HG03575 (cell line): ENCODE data around the gene WDR88.

Experiments
- ATAC-seq: cut with Tn5 transposase; IDR thresholded peaks from one replicate; pipeline ENCODE4 v1.9.1; 2021; ENCODE audit not compliant: unreplicated experiment, insufficient number of reproducible peaks, low FRiP score; ENCODE audit errors: extremely low read depth

WDR88 gene

DNA sequence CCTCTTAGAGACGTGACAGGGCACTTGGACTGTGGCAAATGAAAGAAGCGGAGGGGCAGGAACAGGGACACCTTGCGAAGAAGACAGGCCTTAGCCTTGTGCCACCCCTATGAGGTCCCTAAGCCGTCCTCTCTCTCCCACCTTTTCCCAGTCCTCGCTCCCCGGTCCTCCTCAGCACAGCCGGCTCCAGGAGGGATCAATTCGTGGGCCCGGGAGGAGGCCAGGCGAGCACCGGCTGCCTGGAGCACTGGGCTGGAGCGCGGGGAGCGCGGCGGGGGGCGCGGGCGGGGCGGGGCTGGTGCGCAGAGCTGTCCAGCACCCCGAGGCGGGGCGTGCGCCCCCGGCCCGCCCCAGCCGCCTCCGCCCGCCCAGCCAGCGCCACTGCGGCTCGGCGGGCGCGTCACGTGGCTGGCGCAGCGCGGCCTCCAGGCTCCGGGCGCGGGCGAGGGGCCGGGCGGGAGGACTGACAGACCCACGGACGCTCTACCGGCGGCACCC lies 62.0 kb downstream of the WDR88 start, which contains the start of gene LRP3:
TSS of gene LRP3 (plus strand) at position 466 of the 498 bp plus-strand sequence. CDS start 456 bp downstream, outside the sequence.
- no peak for ATAC-seq

DNA sequence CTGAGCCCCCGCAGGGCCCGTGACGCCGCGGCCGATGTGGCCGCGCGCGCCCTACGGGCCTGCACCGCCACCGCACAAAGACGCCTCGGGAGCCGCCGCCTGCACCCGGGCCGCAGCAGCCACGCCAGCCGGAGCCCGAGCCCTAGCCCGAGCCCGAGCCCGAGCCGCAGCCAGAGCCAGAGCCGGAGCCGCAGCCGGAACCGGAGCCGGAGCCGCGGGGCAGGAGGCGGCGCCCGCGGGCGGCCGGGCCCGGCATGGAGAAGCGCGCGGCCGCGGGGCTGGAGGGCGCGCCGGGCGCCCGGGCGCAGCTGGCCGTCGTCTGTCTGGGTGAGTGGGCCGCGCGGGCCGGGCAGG lies 62.6 kb downstream of the WDR88 start:
- ATAC-seq = no peak

DNA sequence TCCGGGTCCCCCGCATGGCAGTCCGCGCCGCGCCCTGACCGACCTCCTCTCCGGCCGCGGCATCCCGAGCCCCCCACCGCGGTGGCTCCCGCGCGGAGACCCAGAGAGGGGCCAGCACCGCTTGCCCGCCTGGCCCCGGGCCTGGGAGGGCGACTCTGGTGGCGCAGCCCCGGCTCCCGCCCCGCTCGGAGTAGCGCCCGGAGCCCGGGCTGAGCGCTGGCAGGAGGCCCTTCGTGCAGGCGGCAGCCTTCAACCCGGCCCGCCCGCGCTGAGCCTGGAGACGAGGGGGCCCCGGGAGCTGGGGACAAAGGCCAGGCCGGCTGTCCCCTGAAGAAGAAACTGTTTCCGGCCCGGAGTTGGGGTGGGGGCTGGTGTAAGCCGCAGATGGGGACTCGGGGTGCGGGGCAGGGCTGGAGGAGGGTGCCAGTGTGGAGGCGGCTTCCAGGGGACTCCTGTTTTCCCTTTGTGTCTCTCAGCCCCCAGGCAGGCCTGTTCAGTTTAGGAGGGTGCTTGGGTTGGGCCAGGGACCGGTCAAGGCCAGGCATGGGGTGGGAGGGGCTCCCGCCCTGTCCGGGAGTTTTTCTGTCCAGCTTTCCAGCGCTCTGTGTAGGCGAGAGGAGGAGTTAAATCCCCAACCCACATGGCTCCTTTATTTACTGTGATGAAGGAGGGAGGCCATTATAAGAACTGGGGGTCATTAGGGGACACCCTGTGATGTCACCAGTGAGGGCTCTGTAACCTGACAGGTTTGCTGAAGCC lies 63.2 kb downstream of the WDR88 start:
- ATAC-seq = no peak

DNA sequence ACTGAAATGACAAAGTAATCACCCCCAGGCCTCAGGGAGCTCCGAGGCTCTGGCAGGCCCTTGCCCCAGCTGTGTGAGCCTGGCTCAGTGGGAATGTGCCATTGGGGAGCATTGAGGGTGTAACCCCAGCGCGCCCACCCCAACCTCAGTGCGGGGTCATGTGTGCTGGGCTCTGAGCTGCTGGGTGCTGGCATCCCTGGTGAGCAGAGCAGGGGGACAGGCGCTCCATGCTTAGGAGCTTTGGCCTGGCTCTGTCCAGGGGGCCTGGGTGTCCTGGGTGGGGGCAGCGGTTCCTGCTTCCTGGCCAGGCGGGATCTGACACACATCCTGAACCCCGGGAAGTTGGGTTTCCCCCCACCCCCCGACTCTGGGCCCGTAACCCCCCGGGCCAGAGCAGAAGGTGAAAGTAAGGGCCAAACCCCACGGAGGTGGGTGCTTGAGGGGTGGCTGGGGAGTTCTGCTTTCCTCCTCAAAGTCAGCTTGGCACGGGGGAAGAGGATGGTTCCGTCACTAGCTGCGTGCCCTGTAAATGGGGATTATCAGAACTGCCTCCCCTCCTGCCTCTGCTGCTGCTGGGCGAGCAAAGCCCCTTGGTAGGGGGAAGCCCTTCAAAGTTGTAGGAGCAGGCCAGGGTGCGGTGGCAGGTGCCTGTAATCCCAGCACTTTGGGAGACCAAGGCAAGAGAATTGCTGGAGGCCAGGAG lies 63.9 kb downstream of the WDR88 start:
- ATAC-seq = no peak

DNA sequence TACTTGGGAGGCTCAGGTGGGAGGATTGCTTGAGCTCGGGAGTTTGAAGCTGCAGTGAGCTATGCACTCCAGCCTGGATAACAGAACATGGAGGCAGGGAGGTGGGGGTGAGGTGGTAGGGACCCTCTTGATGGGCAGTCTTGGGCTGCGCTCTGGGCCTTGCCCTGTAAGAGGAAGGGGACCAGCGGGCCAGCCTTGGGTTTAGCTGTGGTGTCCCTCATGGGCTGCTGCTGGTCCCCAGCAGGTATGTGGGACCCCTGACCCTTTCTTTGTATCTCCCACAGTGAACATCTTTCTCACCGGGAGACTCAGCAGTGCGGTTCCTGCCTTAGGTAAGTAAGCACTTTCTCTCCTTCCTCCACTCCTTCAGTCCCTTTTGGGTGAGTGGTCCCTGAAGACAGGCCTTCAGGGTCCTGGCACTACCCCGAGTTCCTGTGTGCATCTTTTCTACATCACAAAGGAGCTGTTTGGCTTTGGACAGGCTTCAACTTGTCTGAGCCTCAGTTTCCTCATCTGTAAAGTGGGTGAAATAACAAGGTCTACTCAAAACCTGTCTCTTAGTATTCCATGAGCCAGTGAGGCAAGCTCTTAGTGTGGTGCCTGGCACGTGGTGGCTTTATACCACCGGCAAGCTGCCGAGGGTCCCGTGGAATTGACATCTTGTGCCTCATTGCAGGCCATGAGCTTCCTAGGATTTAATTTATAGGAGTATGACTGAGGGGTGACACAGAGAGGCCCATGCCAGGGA lies 64.7 kb downstream of the WDR88 start:
- no peak for ATAC-seq

DNA sequence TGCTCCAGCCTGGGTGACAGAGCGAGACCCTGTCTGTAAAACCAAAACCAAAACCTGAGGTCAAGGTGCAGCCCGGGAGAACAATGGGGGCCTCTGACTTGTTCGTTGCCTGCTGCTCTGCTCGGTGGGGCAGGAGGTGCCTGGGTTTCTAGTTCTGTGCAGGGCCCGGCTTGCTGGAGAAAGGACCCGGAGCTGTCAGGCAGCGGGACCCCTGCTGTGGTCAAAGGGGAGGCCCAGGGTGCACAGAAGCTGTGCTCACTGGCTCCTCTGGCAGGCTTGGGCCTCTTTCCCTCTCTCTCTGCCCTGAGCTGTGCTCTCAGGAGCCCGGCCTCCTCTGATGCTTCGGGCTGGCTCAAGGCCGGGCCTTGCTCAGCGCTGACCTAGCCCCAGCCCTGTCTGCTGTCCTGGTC lies 65.7 kb downstream of the WDR88 start:
- ATAC-seq = no peak

DNA sequence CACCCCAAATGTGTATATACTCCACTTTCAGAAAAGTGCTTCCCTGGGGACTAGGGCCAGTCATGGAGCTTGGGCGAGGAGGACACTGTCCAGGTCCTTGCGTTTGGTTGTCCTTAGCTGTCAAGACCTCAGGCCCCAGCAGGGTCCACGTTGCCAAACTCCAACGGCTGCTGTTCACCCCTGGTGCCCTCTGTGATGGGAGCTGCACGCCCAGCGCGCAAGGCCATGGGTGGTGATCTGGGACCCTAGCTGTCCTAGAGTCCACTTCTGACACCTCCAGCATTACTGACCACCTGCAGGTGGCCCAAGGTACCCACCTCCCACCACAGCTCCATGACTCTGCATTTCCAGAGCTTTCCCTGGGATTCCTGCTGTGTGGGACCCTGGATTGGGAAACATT lies 66.3 kb downstream of the WDR88 start:
- no peak for ATAC-seq

DNA sequence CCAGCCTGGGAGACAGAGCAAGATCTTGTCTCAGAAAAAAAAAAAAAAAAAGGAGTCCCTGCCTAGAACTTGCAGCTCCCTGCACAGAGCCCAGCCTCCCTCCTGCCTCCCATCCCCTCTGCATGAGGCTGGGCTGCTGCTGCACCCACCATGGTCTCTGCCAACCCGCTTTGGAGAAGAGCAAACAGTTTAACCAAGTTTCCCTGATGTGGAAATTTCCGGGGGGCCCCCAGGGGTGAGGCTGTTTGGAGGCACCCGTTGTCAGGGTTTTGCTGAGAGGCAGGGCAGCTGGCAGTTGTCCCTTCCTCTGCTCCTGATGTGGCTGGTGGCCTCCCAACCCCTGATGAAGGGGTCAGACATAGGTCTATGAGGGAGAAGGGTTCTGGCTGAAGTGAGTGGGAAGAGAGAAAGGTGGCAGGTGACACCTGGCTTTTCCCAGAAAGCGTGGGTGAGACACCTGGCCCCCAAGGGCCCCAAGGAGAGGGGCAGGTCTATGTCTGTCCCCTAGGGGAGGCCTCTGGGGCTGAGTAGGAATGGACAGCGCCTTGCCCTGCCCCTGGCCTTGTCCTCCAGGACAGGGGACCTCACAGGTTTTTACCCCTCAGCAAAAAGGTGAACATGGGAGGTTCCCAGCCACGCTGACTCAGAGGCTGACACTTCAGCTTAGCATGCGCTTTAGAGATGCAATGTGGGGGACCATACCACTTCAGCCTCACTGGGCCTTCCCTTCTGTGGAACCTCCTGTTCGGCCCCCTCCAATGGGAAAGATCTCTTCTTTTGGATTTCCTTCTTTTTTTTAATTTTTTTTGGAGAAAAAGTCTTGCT lies 67.7 kb downstream of the WDR88 start:
- ATAC-seq = no peak

DNA sequence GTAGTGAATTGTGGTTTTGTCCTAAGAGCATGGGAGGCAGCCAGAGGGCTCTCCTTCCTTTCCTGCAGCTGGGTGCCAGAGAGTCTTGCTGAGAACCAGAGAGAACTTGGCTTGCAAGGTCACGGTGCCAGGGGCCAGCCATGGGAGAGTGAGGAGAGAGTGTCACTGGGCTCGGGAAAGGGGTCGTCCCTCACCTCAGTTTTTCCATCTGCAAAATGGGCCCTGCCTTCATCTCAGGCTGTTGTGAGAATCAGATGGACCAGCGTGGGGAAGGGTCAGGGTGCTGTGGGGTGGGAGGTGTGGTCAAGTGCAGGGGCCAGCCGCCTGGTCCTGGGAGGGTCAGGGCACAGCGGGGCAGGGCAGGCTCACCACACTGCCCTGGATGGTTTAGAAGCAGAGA lies 69.6 kb downstream of the WDR88 start:
- no peak for ATAC-seq

DNA sequence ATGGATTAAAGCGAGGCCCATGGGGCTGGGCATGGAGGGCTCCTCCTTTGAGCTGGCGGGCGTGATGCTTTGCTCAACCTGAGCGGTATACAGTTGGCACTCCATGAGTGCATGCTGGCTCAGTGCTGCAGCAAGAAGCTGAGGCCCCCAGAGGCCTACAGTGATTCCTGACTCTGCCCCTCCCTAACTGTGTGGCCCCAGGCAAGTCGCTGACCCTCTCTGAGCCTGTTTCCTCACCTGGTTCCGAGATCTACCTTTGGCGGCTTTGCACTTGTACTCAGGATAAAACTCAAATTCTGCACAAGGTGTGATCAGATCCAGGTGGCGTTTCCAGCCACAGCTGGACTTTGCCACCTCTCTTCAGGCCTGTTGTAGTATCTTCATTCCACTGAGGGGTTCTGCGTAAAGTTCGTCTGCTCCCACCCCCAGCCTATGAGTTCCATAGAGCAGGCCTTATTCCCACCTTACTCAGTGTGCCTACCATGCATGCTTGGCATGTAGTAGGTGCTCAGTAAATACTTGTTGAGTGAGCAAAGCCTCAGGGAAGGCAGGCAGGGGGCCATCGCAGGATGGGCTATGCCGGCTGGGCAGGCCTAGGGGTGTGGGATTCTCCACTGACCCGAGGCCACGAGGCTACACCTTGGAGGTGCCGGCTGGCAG lies 70.1 kb downstream of the WDR88 start:
- ATAC-seq = no peak

DNA sequence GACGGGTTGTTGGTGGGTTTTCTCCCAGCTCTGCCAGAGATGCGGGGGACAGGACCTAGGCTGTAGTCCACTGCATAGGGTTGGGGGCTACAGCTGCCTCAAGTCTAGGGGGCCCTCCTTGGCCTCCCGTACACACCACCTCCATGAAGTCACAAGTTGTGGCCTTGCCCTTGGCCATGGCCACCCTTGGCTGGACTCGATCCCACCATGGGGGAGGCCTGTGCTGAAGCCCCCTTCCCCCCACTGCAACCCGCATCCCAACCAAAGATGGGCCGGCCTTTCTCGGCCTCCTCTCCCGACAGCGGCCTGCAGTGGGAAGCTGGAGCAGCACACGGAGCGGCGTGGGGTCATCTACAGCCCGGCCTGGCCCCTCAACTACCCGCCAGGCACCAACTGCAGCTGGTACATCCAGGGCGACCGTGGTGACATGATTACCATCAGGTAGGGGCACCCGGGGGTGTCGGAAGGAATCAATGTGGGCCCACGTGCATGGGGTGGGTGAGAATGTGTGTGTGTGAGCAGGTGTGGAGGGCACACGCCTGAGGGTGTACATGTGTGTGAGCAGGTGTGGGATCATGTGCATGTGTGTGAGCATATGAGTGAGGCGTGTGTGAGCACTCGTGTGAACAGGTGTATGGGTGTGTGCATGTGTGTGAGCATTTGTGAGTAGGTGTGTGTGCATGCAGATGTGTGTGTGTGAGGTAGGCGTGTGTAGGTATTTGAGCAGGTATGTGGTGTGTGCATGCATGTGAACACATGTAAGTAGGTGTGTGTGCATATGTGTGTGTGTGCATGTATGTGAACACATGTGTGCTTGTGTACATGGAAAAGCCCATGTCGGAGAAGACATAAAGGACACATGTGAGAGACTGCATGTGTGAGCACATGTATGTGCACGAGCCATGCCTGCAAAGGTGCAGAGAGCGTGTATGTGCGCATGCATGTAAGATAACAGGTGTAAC lies 70.9 kb downstream of the WDR88 start:
- no peak for ATAC-seq

DNA sequence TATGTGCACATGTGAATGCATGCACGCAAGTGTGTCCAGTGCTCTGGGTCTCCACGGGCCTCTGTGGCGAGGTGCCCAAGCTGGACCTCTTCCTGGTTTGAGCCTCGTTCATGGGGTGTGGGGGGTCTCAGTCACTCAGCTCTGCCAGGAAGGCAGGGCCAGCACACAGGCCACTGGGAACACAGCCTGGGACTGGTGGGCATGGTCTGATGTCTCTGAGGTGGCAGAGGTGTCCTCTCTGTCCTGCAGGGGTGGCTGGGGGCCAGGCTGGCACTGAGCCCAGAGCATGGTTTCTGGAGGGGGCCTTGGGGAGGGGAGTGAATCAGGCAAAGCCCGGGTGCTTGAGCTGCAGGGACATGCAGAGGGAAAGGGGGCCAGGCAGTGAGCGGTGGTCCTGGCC lies 71.6 kb downstream of the WDR88 start:
- ATAC-seq = no peak

DNA sequence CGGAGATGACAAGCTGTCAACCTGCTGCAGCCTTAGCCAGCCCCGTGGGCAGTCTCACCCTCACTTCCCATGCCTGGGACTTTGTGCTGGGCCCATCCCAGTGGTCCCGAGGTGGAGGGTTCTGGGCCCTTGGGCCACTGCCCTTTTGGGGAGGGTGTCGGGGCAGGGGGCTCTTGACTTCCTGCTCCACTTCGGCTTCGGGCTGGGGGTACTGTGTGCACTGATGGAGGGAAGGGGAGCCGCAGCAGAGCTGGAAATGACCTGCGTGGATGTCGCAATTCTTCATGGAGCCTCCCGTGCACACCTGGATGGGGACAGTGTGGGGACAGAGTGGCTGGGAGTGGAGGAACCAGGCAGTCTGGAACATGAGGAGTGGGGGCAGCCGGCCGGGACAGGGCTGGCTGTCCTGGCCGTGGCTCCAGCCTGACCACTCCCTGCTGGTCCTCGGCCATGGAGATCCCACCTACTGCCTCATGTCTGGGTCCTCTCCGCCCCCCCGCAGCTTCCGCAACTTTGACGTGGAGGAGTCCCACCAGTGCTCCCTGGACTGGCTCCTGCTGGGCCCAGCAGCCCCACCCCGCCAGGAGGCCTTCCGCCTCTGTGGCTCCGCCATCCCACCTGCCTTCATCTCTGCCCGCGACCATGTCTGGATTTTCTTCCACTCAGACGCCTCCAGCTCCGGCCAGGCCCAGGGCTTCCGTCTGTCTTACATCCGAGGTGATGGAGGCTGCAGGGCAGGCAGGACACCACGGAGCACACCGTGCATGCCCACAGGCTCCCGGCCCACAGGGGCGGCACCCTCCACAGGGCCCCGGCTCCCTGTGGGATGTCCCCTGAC lies 72.4 kb downstream of the WDR88 start:
- no peak for ATAC-seq

DNA sequence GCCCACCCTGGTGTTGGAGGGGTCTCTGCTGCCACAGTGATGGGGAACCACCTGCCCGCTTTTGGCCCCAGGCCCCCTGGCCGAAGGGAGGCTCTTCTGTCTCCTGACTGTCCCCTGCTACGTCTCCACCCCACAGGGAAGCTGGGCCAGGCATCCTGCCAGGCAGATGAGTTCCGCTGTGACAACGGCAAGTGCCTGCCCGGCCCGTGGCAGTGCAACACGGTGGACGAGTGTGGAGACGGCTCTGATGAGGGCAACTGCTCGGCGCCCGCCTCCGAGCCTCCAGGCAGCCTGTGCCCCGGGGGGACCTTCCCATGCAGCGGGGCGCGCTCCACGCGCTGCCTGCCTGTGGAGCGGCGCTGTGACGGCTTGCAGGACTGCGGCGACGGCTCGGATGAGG lies 73.2 kb downstream of the WDR88 start:
- no peak for ATAC-seq

DNA sequence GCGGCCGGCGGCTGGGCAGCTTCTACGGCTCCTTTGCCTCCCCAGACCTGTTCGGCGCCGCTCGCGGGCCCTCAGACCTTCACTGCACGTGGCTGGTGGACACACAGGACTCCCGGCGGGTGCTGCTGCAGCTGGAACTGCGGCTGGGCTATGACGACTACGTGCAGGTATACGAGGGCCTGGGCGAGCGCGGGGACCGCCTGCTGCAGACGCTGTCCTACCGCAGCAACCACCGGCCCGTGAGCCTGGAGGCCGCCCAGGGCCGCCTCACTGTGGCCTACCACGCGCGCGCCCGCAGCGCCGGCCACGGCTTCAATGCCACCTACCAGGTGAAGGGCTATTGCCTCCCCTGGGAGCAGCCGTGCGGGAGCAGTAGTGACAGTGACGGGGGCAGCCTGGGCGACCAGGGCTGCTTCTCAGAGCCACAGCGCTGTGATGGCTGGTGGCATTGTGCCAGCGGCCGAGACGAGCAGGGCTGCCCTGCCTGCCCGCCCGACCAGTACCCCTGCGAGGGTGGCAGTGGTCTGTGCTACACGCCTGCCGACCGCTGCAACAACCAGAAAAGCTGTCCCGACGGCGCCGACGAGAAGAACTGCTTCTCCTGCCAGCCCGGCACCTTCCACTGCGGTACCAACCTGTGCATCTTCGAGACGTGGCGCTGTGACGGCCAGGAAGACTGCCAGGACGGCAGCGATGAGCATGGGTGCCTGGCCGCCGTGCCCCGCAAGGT lies 73.8 kb downstream of the WDR88 start:
- no peak for ATAC-seq
